Peyer's patch (tissue), 4 donors: Measurements from ENCODE around the gene STK32B.

Source experiments
- CTCF ChIP-seq, 6 experiments: fragments of 450-650 bp in 4 of 6; fragments of 200-600 bp in 2 of 6; sonication (generic) in 1 of 6; IDR thresholded peaks; one replicate each; pipeline ENCODE4 v1.5.1; 2017 to 2019; ENCODE audit warnings: antibody characterized with exemption in 6 of 6, mild to moderate bottlenecking in 3 of 6, moderate library complexity in 1 of 6
- POLR2A ChIP-seq, 2 donors: fragments of 450-650 bp; IDR thresholded peaks; one replicate each; pipeline ENCODE4 v1.5.1; 2017; ENCODE audit warnings: antibody characterized with exemption in 2 of 2, mild to moderate bottlenecking in 2 of 2, moderate library complexity in 2 of 2

GRCh38 chr4:5215321-5215720 is 164.0 kb downstream of the STK32B start:
- TF ChIP-seq CTCF (IDR thresholded peaks at IDR 0.05), result no peak
- TF ChIP-seq POLR2A (IDR thresholded peaks at IDR 0.05), result no peak
